Activated CD4-positive, alpha-beta T cell treated with anti-CD3 and anti-CD28 coated beads, Interleukin-2, amount 50 U/mL, for 24 hours (primary cell): Measurements from ENCODE around the gene GRID2IP.
"Not testable (repeated sequence)": the region's sequence is repeated elsewhere in the genome, so short reads cannot be mapped to it uniquely, and the experiment has no call there.

Source experiments
- DNase-seq, 2 donors: peaks; one replicate each; pipeline ENCODE4 v3.0.0-alpha.2; 2020; ENCODE audit warnings: low read depth in 1 of 2, low spot score in 1 of 2

The GRID2IP gene

DNA sequence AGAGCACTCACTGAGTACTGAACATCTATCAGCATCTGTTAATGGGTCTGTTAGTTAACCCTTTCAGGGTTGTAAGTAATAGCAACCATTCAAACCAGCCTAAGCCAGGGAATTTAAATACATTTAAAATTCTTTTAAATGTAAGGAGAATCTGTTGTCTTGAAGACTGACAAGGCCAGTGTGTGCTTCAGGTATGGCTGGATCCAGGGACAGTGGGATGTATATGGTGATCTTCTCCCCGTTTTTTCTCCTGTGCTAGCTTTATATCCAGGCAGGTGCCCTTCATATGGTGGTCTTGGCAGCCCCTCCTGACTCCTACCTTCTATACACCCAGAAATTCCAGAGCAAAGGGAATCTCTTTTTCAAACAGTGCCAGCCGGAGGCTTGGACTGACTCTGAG is 56.9 kb downstream of the GRID2IP start:
- no peak for DNase-seq

DNA sequence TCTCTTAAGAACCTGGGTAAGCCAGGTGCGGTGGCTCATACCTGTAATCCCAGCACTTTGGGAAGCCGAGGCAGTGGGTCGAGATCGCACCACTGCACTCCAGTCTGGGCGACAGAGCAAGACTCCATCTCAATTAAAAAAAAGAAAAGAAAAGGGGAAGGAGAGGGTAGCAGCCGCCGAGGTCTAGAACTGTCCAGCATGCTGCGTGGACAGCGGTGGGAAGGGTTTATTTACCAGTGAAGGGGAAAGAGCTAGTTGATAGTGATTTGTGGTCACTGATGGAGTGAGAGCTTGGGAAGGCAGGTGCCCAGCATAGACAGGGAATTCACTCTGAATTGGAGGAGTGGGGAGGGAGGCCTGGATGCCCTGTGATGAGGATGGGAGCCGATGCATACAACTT is 60.1 kb downstream of the GRID2IP start:
- DNase-seq: no peak

DNA sequence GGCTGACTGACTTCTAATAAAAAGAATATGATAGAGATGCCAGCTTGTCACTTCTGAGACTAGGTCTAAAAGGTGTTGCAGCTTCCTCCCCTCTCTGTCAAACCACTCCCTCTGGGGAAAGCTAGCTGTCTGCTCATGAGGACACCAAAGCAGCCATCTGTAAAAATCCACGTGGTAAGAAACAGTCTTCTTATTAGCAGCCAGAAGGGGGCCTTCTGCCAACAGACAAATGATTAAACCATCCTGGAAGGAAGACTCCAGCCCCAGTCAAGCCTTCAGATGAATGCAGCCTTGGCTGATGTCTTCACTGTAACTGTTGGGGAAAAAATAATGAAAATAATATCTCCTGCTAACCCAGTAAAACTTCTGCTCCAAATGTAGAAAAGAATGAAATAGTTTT is 61.6 kb downstream of the GRID2IP start:
- no peak for DNase-seq

DNA sequence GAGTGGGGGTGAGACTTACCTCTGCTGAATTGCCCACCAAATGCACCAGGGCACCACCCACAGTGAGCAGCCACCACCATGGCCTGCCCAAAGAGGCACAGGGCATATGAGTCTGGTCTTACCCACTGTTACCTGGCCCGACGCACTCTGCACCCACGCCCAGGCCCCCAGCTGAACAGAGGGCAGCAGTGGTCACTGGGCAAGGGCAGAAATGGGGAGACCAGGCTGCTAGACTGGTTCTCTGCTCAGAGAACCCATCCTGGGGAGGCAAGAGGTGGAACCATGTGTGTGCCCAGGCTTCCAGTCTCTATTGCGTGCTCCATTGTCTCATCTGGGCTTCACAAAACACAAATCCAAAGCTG is 64.1 kb downstream of the GRID2IP start:
- no peak for DNase-seq

DNA sequence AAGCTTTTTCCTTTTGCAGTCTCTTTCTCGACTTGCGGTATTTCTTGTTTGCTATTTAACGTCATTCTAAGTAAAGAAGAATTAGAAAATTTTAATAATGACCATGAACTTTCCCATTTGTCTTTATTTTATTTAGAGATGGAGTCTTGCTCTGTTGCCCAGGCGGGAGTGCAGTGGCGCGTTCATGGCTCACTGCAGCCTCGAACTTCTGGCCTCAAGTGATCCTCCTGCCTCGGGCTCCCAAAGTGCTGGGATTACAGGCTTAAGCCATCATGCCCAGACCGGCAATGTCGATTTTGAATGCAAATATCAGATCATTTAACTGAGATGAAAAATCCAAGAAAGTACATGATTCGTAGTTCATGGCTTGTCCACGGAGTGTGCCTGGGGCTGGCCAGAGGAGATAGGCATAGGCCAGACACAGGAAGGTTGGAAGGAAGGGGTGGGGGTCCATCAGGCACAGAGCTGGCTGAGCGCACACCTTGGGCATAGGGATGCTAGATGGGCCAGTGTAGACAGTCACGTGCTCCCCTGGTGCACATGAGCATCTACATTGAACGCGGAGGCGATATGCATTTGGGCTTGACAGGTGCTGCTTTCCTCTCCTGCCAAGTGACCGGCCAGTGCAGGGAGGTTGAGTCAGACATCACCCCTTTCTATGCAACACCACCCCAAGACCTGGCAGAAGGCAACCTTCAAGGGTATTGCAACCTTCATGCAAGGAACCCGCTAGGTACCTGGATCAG is 64.7 kb downstream of the GRID2IP start:
- DNase-seq: no peak

DNA sequence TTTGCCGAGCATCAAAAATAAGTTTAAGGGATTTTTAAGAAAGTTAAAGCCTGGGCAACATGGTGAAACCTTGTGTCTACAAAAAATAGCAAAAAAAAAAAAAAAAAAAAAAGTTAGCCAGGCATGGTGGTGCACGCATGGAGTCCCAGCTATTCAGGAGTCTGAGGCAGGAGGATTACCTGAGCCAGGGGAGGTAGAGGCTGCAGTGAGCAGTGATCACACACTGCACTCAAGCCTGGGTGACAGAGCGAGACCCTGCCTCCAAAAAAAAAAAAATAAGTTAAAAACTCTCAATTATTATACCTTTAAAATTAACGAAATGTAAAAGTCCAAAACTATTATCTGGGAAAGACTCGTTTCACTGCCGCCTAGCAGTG is 68.5 kb downstream of the GRID2IP start:
- no peak for DNase-seq

DNA sequence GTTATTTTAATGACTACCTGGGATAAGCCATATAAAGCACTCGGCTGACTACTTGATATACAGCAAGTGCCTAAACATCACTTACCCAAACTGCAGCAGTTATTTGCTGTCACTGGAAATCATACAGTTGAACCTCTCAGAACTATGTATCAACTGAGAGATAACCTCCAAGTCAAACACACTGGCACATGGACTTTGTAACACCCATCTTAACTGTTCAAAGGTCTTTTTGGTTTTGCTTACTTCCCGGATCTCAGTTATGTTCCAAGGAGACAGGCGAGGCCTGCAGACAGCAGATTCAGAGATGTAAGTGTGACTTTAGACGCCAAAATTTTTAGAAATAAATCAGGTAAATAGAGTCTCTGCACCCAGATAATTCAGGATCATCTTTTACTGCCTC is 69.0 kb downstream of the GRID2IP start:
- DNase-seq: no peak

DNA sequence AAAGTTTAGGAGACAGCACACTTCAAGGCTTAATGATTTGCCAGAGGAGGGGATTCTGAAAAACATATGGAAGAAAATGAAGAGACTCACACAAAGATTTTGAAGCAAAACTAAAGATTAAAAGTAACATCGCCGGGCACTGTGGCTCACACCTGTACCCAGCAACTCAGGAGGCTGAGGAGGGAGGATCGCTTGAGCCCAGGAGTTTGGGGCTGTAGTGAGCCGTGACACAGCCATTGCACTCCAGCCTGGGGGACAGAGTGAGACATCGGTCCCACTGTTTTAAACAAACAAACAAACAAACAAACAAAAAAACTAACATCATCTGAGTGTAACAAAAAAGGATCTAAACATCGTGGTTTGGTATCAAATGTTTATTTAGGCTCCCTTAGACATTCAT is 69.8 kb downstream of the GRID2IP start:
- no peak for DNase-seq

DNA sequence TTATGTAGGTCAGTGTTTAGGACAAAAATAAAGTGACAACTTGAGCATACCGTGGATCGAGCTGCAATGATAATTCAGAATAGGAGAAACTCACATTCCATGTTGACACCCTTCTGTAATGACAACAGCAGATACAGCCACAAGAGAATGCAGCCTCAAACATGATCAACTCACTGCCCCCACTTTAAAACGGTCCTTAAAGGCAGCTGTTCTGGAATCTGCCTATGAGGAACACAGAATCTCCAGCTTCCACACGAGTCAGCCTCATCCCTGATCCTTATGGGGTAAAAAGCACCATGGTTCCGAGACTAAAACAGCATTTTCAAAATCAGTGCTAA is 71.0 kb downstream of the GRID2IP start:
- no peak for DNase-seq

DNA sequence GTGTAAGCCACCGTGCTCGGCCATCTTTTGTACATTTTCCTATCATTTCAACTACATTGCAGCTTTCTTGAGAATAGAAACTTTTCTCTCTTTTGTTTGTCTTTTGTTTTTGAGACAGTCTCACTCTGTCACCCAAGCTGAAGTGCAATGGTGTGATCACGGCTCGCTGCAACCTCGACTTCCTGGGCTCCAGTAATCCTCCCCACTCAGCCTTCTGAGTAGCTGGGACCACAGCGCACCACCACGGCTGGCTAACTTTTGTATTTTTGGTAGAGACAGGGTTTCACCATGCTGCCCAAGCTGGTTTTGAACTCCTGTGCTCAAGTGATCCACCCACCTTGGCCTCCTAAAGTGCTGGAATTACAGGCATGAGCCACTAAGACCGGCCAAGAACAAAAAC is 72.2 kb downstream of the GRID2IP start:
- no peak for DNase-seq

DNA sequence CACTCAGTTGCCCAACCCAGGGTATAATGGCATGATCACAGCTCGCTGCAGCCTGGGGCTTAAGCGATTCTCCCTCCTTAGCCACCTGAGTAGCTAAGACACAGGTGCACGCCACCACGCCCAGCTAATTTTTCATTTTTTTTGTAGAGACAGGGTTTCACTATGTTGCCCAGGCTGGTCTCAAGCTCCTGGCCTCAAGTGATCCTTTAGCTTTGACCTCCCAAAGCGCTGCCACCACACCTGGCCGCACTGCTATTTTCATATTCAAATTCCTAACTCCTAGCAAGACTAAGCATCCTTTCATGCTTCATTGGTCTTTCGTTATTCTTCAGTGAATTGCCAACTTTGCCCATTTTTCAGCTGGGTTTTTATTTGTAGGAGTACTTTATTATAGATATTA is 73.1 kb downstream of the GRID2IP start:
- DNase-seq: no peak

DNA sequence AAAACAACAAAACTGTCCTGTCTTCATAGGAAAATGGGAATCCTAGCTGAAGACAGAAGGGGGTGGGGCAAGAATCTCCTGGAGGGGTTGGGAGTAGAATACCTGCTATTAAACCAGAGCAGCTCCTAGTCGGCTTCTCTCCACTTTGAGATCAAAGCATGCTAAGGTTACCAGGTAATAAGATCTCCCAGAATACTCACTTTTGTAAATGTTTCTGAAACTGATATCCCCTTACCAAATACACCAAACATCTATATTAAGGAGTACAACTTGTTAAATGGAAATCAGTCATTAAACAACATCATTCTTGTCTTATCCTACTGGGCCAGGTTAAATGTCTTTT is 74.0 kb downstream of the GRID2IP start:
- no peak for DNase-seq

DNA sequence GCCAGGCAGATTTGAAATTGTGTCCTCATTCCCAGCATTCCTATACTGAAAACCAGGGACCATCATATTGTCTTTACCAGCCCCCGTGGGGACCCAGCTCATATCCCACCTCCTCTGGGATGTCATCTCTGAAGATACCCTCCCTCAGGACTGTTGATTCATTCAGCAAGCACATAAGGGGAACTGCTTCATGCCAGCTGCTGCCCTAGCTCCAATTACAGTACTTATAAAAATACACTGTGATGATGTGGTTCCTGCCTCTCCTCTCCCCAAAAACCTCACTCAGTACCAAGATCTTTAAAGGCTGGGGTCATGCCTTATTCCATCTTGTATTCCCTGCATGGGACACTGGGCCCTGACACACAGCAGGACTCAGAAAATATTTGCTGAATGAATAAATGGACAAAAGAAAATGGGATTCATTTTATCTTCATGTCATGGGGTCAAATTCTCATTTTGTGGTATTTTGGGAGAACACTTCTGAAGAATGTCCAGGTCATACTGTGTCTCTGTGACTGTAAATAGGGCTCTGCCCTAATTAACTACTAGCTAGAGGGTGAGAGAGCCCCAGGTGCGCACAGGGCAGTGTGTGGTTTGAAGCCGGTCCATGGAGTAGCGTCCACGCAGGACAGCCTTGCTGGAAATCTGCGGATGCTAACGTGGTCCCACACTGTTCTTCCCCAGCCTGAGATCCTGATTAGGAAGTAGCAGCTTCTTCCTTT is 74.5 kb downstream of the GRID2IP start:
- DNase-seq: no peak

DNA sequence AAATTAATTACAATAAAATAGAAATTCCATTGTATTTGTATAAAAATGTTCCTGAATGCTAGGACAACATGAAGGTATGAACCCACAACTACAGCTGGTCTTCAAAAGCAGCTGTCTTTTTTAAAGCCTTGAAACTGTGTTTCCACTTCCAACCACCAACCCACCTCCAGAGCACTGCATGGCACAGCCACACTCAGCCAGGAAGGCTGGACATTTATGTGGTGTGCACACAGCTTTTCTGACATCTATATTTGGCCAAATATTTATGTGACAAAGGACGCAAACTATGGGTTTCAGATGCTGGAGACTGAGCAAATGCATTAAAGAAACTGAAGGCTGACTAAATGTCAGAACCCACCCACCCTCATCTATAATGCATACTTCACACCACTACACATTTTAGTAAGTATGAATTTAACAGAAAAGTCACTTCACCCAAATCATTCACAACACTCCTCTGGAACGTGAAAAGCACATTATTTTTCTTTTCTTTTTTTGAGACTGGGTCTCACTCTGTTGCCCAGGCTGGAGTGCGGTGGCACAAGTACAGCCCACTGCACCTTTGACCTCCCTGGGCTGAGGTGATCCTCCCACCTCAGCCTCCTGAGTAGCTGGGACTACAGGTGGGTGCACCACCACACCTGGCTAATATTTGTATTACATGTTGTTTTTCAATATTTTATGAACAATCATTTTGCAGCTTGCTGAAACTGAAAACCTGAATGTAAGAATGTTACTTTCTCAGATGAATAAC is 75.7 kb downstream of the GRID2IP start:
- DNase-seq: no peak

DNA sequence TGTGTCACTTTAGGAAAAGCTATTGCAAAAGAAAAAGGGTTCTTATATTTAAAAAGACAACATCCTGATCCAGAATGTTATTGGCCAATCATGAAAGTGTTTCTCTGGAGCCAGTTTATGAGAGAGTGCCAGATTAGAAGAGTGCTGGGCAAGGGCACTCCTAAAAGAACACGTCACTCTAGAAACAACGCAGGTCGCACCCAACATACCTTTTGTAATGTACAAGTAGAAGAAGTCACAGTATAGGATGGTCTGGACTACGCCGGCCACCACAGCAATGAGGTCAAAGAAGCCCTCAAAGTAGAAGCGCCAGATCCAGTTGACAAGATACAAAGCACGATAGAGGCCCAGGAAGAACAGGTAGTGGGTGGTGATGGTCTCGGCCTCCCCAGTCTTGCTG is 85.4 kb downstream of the GRID2IP start:
- no peak for DNase-seq

DNA sequence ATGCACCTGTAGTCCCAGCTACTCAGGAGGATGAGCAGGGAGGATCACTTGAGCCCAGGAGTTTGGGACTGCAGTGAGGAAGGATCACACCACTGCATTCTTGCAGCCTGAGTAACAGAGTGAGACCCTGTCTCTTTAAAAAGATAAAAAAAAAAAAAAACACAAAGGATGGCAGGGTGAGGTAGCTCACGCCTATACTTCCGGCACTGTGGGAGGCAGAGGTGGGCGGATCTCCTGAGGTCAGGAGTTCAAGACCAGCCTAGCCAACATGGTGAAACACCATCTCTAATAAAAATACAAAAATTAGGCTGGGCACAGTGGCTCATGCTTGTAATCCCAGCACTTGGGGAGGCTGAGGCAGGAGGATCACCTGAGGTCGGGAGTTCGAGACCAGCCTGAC is 87.7 kb downstream of the GRID2IP start:
- DNase-seq: not testable (repeated sequence)

DNA sequence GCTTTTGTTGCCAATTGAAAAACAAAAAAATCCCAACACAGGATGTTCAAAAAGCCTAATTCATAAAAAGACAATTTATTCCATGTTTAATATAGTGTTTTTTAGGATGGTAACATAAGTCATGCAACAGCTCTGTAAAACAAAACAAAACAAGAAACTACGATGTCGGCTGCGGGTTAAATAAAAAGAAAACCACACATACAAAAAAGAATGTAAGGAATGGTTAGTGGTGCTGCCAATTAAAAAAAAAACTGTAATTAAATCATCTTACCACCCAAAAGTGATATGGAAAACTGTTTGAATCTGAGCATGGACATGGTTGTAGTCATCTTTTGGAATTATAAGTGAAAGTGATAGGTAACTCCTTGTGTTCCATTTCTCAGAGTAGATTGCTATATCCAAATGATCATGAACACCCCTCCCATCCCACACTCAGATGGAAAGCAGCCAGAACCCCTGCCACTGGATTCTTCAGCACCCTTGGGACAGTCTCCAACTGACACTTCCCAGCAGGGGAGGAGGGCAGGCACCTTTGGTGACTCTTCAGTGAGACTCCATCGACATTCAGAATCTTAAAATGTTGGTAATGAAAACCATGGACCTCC is 89.2 kb downstream of the GRID2IP start:
- DNase-seq: no peak

DNA sequence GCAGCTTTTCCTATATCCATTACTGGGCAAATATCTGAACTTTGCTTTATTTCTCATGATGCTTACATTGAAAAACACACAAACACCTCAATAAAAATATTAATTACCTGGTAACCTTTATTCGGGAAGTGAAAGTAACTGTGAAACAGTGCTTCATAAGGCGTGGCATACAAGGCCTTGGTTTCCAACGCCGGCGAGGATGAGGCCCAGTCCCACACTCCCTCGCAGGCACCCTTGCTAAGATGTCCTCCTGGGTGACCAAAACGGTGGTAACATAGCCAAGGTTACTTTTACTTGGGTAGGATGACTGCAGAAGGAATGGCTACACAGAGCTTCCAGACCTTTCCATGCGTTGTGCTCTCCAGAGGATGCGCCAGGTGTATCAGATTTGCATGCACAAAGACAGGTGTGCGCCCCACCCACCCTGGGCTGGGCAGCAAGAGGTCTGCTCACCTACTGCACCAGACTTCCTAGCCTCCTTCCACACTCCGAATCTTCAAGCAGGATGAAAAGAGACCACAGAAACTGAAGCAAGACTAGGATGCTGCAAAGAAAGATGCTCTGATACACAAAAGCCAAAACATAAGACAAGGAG is 90.2 kb downstream of the GRID2IP start:
- DNase-seq: no peak

DNA sequence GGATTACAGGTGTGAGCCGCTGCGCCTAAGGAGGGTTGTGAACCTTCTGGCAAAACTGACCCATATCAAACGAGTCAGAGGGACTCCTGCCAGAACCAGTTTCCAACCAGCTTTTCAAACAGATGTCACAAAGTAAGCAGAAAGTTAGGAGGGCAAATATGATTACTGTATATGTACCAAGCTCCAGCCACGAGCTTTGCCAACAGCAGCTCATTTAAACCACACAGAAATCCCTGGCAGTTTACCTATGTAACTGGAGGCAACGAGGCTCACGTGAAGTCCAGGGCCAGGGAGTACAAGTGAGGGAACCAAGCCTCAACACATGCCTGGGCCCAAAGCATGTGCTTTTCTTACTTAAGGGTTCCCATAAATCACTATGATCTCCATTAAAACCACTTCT is 91.0 kb downstream of the GRID2IP start:
- no peak for DNase-seq

DNA sequence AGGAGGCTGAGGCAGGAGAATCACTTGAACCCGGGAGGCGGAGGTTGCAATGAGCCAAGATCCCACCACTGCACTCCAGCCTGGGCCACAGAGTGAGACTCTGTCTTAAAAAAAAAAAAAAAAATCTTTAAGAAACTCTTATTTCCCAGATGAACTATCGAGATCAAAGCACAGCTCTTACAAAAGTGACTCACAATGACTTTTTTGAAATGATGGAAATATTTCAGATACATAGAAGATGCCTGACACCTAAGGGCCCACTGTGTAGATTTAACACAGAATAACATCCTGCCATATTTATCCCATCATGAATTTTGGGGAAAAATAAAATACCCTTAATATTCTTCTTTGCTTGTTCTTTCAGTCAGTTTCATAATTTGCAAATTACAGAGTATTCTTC is 92.6 kb downstream of the GRID2IP start:
- not testable (repeated sequence) for DNase-seq

DNA sequence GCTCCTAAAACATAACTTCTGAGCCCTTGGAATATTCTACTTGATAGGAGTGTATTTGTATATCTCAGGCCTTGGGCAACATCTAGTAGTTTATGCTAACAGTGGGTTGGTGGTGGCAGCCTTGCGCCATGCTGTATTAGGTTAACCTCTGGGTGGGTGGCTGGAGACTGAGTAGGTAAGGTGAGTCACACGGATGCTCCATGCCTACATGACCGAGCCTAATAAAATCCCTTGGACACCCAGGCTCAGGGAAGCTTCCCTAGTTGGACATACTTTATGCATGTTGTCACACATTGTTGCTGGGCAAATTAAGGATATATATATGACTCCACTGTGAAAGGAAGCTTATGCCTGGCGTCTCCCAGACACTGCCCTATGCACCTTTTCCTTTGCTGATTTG is 97.5 kb downstream of the GRID2IP start:
- DNase-seq: no peak

DNA sequence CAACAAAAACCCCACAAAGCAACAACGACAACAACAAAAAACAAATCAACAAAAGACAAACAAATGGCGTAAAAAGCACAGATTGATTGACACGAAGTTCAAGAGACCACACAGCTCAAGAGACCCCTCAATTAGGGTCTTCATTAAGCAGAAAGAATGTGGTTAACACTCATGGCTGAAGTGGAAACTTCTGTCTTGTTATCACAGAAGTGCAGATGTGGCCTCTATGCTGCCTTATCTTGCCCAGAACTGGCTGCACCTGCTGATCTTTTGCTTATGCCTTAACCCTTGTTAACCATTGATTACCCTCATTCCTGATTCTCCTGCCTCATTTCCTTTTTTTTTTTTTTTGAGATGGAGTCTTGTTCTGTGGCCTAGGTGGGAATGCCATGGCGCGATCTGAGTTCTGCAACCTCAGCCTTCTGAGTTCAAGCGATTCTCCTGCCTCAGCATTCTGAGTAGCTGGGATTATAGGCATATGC is 100.0 kb downstream of the GRID2IP start:
- DNase-seq: no peak
